DMS53 (cell line): ENCODE measurements around the gene MAPKAP1.
A peak's percentile ranks its signal among the peaks of the same experiment; 100 is the strongest.

Experiments used
- DNase-seq: peaks from one replicate; lab custom pipeline; 2025; lab: John Stamatoyannopoulos, UW

MAPKAP1 gene

GRCh38 chr9:125430161-125431011 lies 276.6 kb downstream of the MAPKAP1 start:
- DNase-seq, result no peak

GRCh38 chr9:125429476-125430160 lies 277.4 kb downstream of the MAPKAP1 start:
- DNase-seq, result no peak

- no peak for DNase-seq
Measured at GRCh38 chr9:125428902-125429467, 278.0 kb downstream of the MAPKAP1 start.

- peak; percentile 72 for DNase-seq
Measured at GRCh38 chr9:125428060-125428901, 278.7 kb downstream of the MAPKAP1 start.

GRCh38 chr9:125427556-125427955 lies 279.5 kb downstream of the MAPKAP1 start:
- no peak for DNase-seq

- DNase-seq, result no peak
Measured at GRCh38 chr9:125426926-125427325, 280.1 kb downstream of the MAPKAP1 start.

- no peak for DNase-seq
Measured at GRCh38 chr9:125425901-125426515, 281.0 kb downstream of the MAPKAP1 start.

GRCh38 chr9:125425170-125425897 lies 281.7 kb downstream of the MAPKAP1 start:
- DNase-seq, result no peak

- no peak for DNase-seq
Measured at GRCh38 chr9:125423964-125424363, 283.0 kb downstream of the MAPKAP1 start.

- peak; percentile 74 for DNase-seq
Measured at GRCh38 chr9:125422853-125423252, 284.2 kb downstream of the MAPKAP1 start.

- no peak for DNase-seq
Measured at GRCh38 chr9:125421591-125422181, 285.3 kb downstream of the MAPKAP1 start.

- DNase-seq, result no peak
Measured at GRCh38 chr9:125421166-125421565, 285.8 kb downstream of the MAPKAP1 start.

GRCh38 chr9:125418404-125418803 lies 288.6 kb downstream of the MAPKAP1 start:
- DNase-seq, result no peak

- no peak for DNase-seq
Measured at GRCh38 chr9:125416517-125416916, 290.5 kb downstream of the MAPKAP1 start.

GRCh38 chr9:125415583-125416460 lies 291.2 kb downstream of the MAPKAP1 start:
- no peak for DNase-seq

- no peak for DNase-seq
Measured at GRCh38 chr9:125413579-125413978, 293.4 kb downstream of the MAPKAP1 start.

GRCh38 chr9:125412166-125412565 lies 294.8 kb downstream of the MAPKAP1 start:
- DNase-seq, result no peak

GRCh38 chr9:125411171-125411756 lies 295.7 kb downstream of the MAPKAP1 start:
- DNase-seq, result no peak

GRCh38 chr9:125410522-125410894 lies 296.5 kb downstream of the MAPKAP1 start:
- DNase-seq, result no peak
